Measurements from ENCODE around the gene CCDC13. TPM values are rescaled to one million over a fixed set of nuclear protein-coding genes. Genes with fewer than 3 reads are reported as not detected.
A peak's percentile ranks its signal among the peaks of the same experiment; 100 is the strongest.
"Not testable (repeated sequence)": the region's sequence is repeated elsewhere in the genome, so short reads cannot be mapped to it uniquely, and the experiment has no call there.

Gene CCDC13, protein sequence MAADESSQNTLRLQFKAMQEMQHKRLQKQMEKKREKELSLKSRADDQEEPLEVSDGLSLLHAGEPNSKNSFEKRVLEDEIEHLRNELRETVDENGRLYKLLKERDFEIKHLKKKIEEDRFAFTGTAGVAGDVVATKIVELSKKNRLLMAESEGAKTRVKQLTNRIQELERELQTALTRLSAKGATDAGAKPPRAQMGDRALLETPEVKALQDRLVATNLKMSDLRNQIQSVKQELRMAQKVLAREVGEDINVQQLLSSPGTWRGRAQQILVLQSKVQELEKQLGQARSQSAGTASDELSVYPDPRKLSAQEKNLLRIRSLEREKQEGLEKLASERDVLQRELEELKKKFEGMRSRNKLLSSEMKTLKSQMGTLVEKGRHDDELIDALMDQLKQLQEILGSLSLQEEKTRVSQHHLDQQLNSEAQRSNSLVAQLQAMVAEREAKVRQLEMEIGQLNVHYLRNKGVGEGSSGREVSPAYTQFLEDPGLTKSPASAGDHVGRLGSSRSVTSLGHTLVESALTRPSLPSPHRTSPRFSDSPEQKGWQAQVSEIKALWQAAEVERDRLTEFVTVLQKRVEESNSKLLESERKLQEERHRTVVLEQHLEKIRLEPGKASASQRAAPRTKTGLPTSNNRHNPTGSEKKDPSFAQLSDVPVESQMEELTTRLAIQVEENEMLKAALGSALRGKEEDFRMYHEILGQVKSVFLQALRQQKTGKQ
- total RNA-seq: 0.13 and 0.25 TPM in 2 replicates

DNA sequence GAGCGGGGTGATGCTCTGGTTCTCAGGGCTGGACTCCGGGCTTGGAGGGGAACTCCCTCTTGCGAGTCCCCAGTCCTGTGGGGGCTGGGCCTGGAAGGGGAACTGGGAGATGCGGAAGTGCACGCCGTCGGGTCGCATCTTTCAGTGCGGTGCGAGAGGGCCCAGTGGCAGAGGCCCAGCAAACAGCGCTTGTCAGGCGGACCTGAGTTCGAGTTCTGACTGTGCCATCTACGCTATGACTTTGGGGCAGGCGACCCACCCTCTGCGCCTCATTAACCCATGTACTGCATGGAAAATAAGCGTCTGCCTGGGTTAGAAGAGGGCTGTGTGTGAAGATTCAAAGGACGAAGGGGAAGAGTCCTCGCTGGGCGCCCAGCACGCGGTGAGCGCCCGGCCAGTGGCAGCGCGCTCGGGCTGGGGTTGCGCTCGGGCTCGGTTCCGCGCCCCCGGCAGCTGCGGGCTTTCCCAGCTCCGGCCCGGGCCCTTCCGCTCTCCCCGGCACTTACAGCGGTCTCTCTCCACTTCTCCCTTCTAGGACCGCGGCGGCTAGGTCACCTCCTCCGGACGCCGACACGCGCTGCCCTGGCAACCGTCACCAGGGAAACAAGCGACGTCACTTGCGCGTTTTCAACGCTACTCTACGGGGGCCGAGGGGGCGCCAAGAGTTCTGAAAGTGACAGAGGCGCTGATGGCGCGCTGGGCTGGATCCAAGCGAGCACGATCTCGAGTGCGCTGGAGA is at the start of gene CCDC13:
CCDC13 (minus strand) TSS at position 584 of the 739 bp plus-strand sequence. CDS start 14,908 bp downstream, outside the sequence.
- peak; percentile 80 to 93 for DNase-seq (ENCODE audit: low read depth in 2 of 2)

DNA sequence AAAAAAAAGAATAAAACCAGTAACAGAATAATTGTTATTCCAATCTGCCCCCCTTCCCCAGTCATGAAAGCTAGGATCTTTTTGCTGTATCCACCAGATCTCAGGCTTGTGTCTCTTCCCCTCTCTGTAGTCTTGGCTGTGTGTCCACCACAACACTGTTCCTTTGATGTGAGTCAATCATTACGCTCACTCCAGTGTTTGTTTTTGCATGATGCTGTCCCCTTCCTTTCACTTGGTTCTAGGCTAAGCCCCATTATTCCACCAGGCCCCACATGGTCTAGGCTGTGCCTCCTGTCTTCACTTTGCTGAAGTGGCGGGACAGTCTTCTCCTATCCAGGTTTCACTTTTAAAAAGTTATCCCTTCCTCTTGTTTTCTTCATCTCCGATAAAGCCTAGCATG is 49.8 kb upstream of the CCDC13 start:
- DNase-seq (ENCODE audit: low read depth in 2 of 2): no peak

DNA sequence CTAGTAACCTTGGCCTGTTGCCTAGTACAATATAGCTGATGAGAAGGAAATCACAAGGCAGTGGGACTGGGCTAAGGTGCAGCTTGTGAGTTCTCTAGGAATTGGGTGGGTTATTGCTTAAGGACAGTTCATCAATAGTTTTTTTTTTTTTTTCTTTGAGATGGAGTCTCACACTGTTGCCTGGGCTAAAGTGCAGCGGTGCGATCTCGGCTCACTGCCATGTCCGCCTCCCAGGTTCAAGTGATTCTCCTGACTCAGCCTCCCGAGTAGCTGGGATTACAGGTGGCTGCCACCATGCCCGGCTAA is 47.6 kb upstream of the CCDC13 start:
- no peak for DNase-seq (ENCODE audit: low read depth in 2 of 2)

DNA sequence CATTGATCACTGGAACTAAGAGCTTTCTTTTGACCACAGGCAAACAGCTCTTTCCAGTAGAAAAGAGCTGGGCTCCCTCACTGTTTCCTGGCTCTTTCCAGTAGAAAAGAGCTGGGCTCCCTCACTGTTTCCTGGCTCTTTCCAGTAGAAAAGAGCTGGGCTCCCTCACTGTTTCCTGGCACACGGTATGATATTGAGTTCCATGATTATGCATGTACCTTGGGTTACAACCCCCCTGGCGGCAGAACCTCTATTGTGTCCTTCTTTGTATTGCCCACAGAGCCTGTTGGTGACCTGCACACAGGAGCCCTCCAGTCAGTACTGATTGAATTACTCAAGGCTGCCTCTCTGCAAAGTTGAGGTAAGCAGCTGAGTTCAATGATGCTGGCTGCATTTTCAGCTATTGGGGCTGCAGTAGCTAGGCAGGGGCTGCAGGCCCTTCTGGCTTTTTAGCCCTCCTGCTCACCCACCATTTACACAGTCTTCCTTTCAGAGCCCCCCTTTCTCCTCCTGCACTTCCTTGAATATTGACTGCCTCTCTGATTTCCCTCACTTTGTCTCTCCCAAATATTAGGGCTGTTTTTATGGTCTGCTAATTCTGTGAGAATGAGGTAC is 46.4 kb upstream of the CCDC13 start:
- peak in 1 of 2 donors; percentile 10 for DNase-seq (ENCODE audit: low read depth in 2 of 2)

DNA sequence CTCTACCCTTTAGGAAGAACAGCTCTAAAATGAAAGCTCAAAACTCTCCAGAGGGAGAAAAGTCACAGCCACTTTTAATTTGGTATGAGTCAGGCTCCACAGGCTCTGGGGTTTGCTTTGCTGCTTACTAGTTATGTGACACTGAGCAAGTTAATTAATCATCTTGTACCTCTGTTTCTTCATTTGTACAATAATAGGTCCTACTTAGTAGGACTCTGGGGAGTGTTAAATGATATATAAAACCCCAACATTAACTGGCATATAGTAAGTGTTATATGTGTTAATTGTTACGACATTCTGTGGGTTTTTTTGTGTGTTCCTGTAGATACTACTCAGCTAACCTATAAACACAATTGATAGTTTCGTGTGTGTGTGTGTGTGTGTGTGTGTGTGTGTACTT is 42.8 kb upstream of the CCDC13 start:
- DNase-seq (ENCODE audit: low read depth in 2 of 2): no peak

DNA sequence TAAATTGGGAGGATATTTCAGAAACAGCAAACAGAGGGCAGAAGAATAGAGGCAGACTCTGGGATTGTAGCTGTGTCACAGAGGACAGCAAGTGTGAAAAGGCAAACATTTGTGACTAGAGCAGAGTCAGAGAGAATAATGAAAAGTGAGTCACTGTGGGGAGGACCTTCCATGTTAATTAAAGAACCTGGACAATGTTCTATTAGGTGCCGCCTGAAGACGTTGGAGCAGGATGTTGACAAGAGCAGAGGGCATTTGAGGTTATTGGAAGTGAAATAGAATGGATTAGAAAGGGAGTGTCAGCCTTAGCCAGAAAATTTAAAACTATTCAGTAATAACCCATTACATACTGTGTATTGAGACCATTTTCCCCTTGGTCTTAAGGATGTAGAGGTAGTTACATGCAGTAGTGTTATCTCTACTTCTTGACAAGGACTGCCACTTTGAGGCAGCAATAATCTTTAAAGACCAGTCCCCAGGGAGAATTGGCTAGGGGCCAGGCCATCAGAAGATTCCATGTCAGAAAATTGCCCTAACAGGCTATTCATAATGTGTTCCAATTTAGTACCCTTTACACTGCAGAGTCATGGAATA is 42.0 kb upstream of the CCDC13 start:
- DNase-seq (ENCODE audit: low read depth in 2 of 2): no peak

DNA sequence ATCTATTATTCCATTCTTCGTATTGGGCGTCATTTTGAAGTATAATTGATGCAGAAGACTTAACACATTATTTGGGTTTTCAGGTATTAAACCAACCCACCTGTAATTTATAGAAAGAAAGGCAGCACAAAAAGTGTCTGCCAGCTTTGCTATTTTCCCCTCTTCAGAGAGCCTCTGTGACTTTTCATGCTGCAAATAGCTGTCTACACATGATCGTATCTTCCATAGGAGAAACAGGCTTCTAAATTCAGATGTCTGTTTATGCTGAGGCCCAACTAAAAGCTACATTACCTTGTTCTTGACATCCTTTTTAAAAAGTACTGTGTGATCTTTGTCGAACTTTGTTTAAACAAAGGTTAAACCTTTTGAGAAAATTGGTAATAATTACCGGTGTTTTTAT is 41.2 kb upstream of the CCDC13 start:
- no peak for DNase-seq (ENCODE audit: low read depth in 2 of 2)

DNA sequence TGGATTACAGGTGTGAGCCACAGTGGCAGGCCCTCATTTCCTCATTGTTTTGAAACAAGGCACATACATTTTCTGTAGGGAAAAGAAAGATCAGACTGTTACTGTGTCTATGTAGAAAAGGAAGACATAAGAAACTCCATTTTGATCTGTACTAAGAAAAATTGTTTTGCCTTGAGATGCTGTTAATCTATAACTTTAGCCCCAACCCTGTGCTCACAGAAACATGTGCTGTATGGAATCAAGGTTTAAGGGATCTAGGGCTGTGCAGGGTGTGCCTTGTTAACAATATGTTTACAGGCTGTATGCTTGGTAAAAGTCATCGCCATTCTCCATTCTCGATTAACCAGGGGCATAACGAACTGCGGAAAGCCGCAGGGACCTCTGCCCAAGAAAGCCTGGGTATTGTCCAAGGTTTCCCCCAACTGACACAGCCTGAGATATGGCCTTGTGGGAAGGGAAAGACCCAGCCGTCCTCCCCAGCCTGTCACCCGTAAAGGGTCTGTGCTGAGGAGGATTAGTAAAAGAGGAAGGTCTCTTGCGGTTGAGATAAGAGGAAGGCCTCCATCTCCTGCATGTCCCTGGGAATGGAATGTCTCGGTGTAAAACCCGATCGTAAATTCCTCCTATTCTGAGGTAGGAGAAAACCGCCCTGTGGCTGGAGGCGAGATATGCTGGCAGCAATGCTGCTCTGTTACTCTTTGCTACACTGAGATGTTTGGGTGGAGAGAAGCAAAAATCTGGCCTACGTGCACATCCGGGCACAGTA is 38.2 kb upstream of the CCDC13 start:
- not testable (repeated sequence) for DNase-seq (ENCODE audit: low read depth in 2 of 2)

DNA sequence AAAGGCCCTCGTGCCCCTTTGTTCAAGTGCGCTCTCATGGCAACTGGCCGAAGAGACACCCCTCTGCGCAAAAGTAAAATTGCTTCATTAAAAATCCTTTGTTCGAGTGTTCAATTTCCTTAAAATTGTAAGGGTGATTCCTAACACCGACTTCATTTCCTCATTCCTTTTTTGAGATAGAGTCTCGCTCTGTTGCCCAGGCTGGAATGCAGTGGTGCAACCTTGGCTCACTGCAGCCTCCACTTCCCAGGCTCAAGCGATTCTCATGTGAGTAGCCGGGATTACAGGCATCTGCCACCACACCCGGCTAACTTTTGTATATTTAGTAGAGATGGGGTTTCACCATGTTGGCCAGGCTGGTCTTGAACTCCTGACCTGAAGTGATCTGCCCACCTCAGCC is 37.7 kb upstream of the CCDC13 start:
- not testable (repeated sequence) for DNase-seq (ENCODE audit: low read depth in 2 of 2)

DNA sequence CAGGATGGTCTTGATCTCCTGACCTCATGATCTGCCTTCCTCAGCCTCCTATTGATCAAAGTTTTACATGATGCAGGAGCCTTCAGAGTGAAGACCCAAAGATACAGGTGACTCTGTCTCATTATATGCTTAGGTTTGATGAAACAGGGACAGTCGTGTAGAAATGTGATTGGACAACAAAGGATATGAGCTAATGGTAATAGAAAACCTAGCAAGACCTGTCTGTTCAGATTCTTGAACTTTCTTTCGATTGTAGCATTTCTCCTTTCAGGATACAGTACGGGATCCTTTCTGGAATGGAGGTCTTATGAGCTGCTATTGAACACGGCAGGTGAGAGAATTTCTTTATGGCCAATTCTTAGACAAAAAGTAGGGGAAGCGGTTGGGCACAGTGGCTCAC is 36.1 kb upstream of the CCDC13 start, which contains the start of gene ACKR2:
ACKR2 (plus strand) TSS at position 244 of the 400 bp plus-strand sequence. CDS start 55,058 bp downstream, outside the sequence.
- no peak for DNase-seq (ENCODE audit: low read depth in 2 of 2)

DNA sequence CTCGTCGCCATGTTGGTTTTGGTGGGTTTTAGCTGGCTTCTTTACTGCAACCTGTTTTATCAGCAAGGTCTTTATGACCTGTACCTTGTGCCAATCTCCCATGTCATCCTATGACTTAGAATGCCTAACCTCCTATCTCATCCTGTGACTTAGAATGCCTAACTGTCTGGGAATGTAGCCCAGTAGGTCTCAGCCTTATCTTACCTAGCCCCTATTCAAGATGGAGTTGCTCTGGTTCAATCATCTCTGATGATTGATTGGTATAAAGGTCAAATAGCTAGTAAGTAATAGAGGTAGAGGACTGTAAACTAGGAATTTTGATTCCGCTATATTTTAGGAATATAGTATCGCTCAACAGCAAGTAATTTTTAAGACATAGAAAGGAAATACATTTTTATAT is 34.9 kb upstream of the CCDC13 start:
- DNase-seq (ENCODE audit: low read depth in 2 of 2): no peak

DNA sequence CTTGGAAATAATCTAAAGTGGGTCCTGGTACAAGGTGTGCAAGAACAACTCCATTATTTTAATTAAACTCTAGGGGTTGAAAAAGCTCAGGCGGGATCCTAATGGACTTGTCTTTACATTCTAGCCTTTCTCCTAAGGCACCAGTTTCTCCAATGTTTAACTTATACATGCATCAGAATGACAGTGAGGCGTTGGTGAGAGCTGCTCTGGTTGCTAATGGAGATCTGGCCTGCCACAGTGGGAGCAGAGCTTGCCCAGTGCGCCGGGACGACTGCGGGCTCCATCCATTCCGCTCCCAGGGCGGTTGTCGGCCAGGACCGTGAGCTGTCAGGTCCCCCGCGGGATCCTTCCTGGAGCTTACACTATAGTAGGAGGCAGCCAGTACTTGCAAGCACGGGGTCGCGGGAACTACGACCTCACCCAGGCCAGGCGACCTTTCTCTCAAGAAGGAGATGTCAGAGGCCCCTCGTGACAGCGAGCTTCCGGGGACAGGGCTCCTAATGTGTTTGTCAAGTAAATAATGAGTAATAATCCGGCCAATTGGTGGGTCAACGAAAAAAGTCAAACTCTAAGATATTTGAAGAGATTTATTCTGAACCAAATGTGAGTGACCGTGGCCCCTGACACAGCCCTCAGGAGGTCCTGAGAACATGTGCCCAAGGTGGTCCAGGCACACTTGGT is 32.2 kb upstream of the CCDC13 start:
- no peak for DNase-seq (ENCODE audit: low read depth in 2 of 2)

DNA sequence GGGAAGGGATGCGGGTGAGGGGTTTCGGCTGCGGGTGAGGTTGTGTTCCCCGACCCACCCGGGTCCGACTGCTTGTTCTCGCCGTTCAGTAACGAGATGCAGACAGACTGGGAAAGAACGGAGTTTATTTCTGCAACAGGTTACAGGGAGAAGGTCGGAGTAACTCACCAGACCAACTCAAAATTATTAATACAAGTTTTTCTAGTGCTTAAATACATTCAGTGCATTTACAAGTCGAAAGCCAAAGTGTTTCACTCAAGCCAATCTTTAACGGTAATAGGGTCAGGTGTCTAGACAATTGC is 31.7 kb upstream of the CCDC13 start:
- no peak for DNase-seq (ENCODE audit: low read depth in 2 of 2)

DNA sequence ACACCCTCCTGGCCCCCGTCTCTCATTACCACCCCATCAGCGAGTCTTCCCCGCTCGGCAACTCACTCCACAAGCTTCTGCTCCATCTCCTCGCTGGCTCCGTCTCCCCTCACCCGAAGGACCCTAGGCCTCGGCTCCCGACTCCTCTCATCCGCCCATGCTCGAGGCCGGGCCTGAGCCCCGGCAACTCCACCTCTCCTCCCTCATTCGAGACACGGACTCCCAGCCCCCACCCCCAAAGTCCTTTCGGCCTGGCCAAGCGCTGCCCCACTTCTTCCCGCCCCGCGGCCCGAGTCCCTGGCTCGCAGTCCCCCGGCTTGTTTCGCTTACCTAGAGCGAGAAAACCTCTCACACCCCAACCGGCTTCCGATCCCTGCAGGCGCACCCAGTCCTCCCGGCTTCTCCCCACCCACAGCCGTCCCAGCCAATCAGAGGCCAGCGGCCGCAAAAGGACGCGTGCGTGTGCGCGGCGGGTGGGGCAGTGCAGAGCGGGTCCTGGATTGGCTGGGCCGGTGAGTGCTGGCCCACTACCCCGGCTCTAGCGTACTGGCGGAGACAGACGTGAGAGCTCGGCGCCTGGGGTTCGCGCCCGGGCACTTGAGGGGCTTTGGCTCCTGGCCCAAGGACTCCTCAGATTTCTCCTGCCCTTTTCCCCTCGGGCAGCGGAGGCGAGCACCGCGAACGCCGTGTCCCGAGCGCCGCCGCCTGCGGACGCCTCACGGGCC is 31.2 kb upstream of the CCDC13 start, which contains the start of gene HIGD1A:
HIGD1A (minus strand) TSS at position 385 of the 725 bp plus-strand sequence. CDS start 10,237 bp downstream, outside the sequence.
- peak; percentile 84 to 95 for DNase-seq (ENCODE audit: low read depth in 2 of 2)

DNA sequence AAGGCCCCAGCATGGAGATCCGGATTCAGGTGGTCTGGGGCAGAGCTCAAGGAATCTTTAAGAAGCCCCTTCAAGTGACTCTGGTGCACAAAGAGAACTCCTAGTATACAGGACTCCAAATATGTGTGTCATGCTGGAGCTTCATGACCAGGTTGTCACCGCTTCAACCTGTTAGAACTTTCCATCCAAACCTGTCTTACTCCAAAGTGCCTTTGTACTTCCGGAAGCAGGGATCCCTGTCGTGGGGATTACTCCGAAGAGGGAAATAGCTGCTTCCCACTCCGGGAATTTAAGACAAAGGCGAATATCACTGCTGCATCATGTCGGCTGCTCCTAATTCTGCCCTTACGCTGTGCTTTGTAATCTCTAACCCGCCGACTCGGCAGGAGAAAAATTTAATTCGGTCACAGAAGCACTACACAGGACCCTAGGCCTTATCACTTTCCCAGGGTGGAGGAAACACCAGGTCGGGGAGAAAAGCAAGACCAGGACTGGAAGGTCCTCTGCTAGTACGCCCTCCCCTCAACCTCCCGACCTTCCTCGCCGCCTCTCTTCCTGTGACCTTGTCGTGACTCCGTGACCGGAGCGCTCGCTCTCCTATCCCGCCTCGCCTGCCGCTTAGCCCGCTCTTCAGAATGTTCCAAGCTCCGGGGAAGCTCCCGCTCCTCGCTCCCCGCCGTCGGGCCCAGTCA is 30.5 kb upstream of the CCDC13 start:
- peak in 1 of 2 donors; percentile 38 for DNase-seq (ENCODE audit: low read depth in 2 of 2)

DNA sequence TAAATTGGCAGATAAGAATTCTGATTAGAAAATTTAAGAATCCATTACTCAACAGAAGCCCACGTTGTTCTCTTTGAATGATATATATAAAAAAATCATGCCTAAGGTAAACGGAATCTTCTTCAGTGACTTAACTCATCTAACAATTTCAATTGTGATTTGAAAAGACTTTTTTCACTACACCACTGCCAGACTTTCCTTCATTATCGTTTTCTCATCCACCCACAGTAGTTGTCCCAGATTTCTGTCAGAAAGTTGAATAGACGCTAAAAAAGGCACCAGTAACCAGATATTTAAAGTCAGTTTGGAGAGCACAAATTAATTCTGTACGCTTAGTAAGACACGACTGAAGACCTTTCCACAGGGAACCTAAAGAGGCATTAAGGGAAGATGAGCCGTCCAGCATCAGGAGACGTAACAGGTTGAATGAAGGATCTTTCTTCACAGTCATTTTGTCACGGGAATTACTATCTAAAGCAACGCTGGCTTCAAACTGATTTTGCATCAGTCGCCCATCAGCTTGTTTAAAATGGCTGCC is 29.9 kb upstream of the CCDC13 start:
- DNase-seq (ENCODE audit: low read depth in 2 of 2): no peak

DNA sequence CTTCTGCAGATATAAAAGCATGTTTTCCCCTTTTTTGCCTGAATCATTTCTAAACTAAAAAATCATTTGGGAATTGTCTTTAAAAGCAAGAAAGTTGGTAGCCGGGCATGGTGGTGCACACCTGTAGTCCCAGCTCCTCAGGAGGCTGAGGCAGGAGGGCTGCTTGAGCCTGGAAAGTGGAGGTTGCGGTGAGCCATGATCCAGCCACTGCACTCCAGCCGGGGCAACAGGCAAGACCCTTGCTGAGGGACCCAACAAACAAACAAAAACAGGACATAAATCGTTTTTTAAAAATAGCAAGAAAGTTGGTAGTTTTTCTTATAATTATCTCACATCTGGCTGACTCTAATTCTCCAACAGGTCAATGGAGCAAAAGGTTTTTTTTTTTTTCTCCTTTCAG is 28.7 kb upstream of the CCDC13 start:
- DNase-seq (ENCODE audit: low read depth in 2 of 2): no peak

DNA sequence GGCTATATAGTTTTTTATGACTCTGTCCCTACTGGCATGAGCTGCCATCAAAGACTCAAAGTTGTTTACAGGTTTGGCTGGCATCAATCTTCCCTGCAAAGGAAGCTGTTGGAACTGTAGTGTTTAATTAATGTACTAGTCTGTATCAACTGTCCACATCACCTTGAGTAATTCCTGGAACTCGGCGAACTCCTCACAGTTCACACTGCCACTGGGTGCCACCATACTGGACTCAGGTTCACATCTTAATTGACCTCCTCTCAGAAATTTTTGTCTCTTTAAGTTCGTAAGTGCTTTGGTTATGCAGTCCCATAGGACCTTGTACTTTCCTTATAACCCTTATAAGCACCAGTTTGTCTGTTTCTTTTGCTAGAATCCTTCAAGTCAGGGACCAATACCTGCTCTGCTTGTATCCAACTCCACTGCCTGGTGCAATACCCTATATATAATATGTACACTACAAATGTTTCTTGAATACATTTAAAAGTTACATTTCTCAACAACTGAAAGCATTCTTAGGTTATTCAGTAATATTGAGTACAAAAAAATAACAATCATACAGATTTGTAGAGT is 28.1 kb upstream of the CCDC13 start:
- DNase-seq (ENCODE audit: low read depth in 2 of 2): no peak

All from dermis microvascular lymphatic vessel endothelial cell (primary cell).